Mammary epithelial cell (primary cell): ENCODE data around the gene CALHM3.

ENCODE experiments used
- CTCF ChIP-seq, 2 donors: IDR thresholded peaks in 1 of 2; conservative IDR thresholded peaks in 1 of 2; 2 replicates each; pipeline ENCODE4 v1.5.1; 2011 to 2012; ENCODE audit warnings: inconsistent platforms in 2 of 2, low read length in 2 of 2, mild to moderate bottlenecking in 2 of 2, control low read depth in 1 of 2, low read depth in 1 of 2; ENCODE audit not compliant: insufficient read depth in 1 of 2; ENCODE audit errors: extremely low read depth in 1 of 2
- EZH2 ChIP-seq: IDR thresholded peaks from 2 replicates; pipeline ENCODE4 v1.6.1; 2012; ENCODE audit warnings: low read length, inconsistent platforms, borderline replicate concordance

GRCh38 chr10:103448746-103449145 is 30.3 kb downstream of the CALHM3 start:
- TF ChIP-seq CTCF (conservative IDR thresholded peaks at IDR 0.05 in 1 of 2, IDR thresholded peaks at IDR 0.05 in 1 of 2; ENCODE audit: extremely low read depth in 1 of 2, insufficient read depth in 1 of 2, low read depth in 1 of 2, low read length in 2 of 2): no peak
- TF ChIP-seq EZH2: no peak
